Measurements from ENCODE around the gene CIDEA. TPM values are rescaled to one million over a fixed set of nuclear protein-coding genes. Genes with fewer than 3 reads are reported as not detected.

The CIDEA gene
- total RNA-seq, 1 experiment from 2014 or later, result 0.50 TPM

GRCh38 chr18:12245793-12246135, 8.4 kb upstream of the CIDEA start (continued):
- no peak for TF ChIP-seq AFF4 (CRISPR knock-in tag; IDR thresholded peaks at IDR 0.05; ENCODE audit: borderline replicate concordance)
- TF ChIP-seq NFATC4 (CRISPR knock-in tag; IDR thresholded peaks at IDR 0.05), result no peak

DNA sequence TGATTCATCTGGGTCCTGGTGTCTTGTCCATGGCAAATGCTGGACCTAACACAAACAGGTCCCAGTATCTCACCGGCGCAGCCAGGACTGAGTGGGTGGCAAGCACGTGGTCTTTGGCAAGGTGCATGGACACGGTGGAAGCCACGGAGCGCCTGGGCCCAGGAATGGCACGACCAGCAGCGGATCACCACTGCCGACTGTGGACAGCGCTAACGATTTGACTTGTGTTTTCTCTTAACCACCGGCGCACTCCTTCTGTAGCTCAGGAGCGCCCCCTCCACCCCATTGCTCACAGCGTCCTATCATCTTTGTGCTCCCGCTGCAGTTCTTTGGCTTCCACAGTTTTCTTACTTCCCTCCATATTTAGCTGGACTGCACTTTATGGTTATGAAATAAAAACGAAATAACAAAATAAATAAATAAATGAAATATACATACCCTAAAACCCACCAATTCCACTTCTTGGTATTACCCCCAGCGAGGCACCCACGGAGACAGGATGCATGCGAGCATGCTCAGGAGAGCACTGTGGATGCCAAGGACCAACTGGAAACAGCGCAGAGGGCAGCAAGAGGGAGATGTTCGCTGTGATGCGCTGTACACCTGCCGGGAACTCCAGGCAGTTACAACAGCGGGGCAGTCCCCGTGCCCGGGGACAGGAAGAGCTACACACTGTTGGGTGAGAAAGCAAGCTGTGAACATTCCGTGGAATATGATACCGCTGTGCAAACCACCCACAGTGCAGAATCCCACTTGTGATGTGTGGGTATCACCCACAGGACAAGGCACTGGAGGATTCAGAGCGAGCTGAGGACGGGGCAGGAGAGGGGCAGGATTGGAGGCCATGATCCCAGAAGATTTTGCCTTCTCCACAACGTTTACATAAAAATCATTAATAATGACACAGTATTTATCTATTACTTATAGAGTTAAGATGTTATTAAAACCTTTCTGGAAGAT, 7.0 kb upstream of the CIDEA start:
- DNase-seq (ENCODE audit: low spot score), result peak; percentile 78
- CTCF ChIA-PET, result interaction anchor here (0.6 to 3.6 kb wide), 23 partner anchors 9 to 199 kb away, joined by 3 to 32 read pairs (median 5); partner anchors contain the start of gene ANKRD62
- POLR2A ChIA-PET, result no interaction called here
- Mint-ChIP-seq H3K4me3 (no peak overlapping the region), H3K36me3 (0 out of 2 replicates have a peak, but pooled peaks cover 3% of the 10 kb centered on the region), H3K9me3 (peaks cover 4% of the 10 kb centered on the region; the same call in 1 of the 2 replicates), H3K4me1 (no peaks in the 10 kb centered on the region), H3K27ac (no peak overlapping the region), H3K27me3 (ENCODE audit: low read depth) (peaks cover 41% of the 10 kb centered on the region)
- ATAC-seq, result peak; percentile 99
- TF ChIP-seq EMX1 (CRISPR knock-in tag; IDR thresholded peaks at IDR 0.05) (no peak), ZNF317 (CRISPR knock-in tag; IDR thresholded peaks at IDR 0.05; ENCODE audit: borderline replicate concordance, low read depth) (peak; percentile 85), CTCF (IDR thresholded peaks at IDR 0.05) (peak; percentile 42; the same call in 1 of the 2 replicates), PRDM15 (CRISPR knock-in tag; IDR thresholded peaks at IDR 0.05) (peak; percentile 89)
- TF ChIP-seq, protein P1, sequence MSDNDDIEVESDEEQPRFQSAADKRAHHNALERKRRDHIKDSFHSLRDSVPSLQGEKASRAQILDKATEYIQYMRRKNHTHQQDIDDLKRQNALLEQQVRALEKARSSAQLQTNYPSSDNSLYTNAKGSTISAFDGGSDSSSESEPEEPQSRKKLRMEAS (CRISPR knock-in tag; IDR thresholded peaks at IDR 0.05), result peak; percentile 18; the same call in 1 of the 2 replicates

GRCh38 chr18:12247946-12248345, 6.2 kb upstream of the CIDEA start:
- ATAC-seq (no peak), DNase-seq (ENCODE audit: low spot score) (no peak)
- CTCF ChIA-PET, result interaction anchor here (0.6 to 3.6 kb wide), 11 partner anchors 8 to 191 kb away, joined by 3 to 32 read pairs (median 8); no protein-coding TSS in a partner anchor
- Mint-ChIP-seq H3K9me3 (peaks cover 4% of the 10 kb centered on the region; the same call in 1 of the 2 replicates), H3K27ac (no peak overlapping the region), H3K4me3 (no peak overlapping the region), H3K4me1 (0 out of 2 replicates have a peak, but pooled peaks cover under 1% of the 10 kb centered on the region), H3K36me3 (0 out of 2 replicates have a peak, but pooled peaks cover 3% of the 10 kb centered on the region), H3K27me3 (ENCODE audit: low read depth) (peaks cover 46% of the 10 kb centered on the region)
- POLR2A ChIA-PET, result no interaction called here
- TF ChIP-seq KAT7 (CRISPR knock-in tag; IDR thresholded peaks at IDR 0.05; ENCODE audit: borderline replicate concordance) (no peak), PRRX2 (CRISPR knock-in tag; IDR thresholded peaks at IDR 0.05) (no peak), IRF1 (CRISPR knock-in tag; IDR thresholded peaks at IDR 0.05) (no peak), USF2 (CRISPR knock-in tag; IDR thresholded peaks at IDR 0.05) (no peak), ATF3 (CRISPR knock-in tag; conservative IDR thresholded peaks at IDR 0.05) (no peak), ZNF263 (CRISPR knock-in tag; IDR thresholded peaks at IDR 0.05; ENCODE audit: low read depth) (no peak), USF1 (CRISPR knock-in tag; IDR thresholded peaks at IDR 0.05) (no peak), ELF4 (CRISPR knock-in tag; IDR thresholded peaks at IDR 0.05; ENCODE audit: low read depth) (no peak)
- TF ChIP-seq, protein P2, sequence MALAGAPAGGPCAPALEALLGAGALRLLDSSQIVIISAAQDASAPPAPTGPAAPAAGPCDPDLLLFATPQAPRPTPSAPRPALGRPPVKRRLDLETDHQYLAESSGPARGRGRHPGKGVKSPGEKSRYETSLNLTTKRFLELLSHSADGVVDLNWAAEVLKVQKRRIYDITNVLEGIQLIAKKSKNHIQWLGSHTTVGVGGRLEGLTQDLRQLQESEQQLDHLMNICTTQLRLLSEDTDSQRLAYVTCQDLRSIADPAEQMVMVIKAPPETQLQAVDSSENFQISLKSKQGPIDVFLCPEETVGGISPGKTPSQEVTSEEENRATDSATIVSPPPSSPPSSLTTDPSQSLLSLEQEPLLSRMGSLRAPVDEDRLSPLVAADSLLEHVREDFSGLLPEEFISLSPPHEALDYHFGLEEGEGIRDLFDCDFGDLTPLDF (CRISPR knock-in tag; IDR thresholded peaks at IDR 0.05), result no peak
